H9 (cell line): ENCODE measurements around the gene YLPM1. TPM values are rescaled to one million over a fixed set of nuclear protein-coding genes. Genes with fewer than 3 reads are reported as not detected.

Experiments used
- DNase-seq: peaks from one replicate; pipeline ENCODE4 v3.0.0-alpha.2; 2017
- H2AFZ ChIP-seq: one replicate; pipeline ENCODE4 v1.6.1; 2013; ENCODE audit warnings: mild to moderate bottlenecking, low read length, control low read depth, moderate library complexity
- H2AK5ac ChIP-seq: 2 replicates; pipeline ENCODE4 v1.6.1; 2013; ENCODE audit warnings: low read length, control low read depth, mixed read lengths; ENCODE audit not compliant: insufficient read length
- H2BK120ac ChIP-seq: one replicate; pipeline ENCODE4 v1.6.1; 2013; ENCODE audit warnings: low read depth, mild to moderate bottlenecking, low read length, control low read depth, inconsistent platforms; ENCODE audit not compliant: poor library complexity, severe bottlenecking
- H2BK12ac ChIP-seq: 2 replicates; pipeline ENCODE4 v1.6.1; 2013; ENCODE audit warnings: low read length, control low read depth, mixed read lengths, low read depth; ENCODE audit not compliant: insufficient read length
- H2BK15ac ChIP-seq: 2 replicates; pipeline ENCODE4 v1.6.1; 2013; ENCODE audit warnings: low read depth, low read length, control low read depth
- H2BK20ac ChIP-seq: one replicate; pipeline ENCODE4 v1.6.1; 2013; ENCODE audit warnings: low read depth, mild to moderate bottlenecking, low read length, control low read depth, inconsistent platforms; ENCODE audit not compliant: poor library complexity, severe bottlenecking
- H2BK5ac ChIP-seq: 2 replicates; pipeline ENCODE4 v1.6.1; 2013; ENCODE audit warnings: low read length, control low read depth, mixed read lengths; ENCODE audit not compliant: insufficient read length
- H3K14ac ChIP-seq: 2 replicates; pipeline ENCODE4 v1.6.1; 2013; ENCODE audit warnings: low read length, control low read depth; ENCODE audit not compliant: insufficient read depth
- H3K18ac ChIP-seq: 2 replicates; pipeline ENCODE4 v1.6.1; 2013; ENCODE audit warnings: low read depth, mild to moderate bottlenecking, mixed read lengths, low read length, control low read depth; ENCODE audit not compliant: insufficient read length
- H3K23ac ChIP-seq: 2 replicates; pipeline ENCODE4 v1.6.1; 2013; ENCODE audit warnings: low read length, control low read depth, mixed read lengths, low read depth; ENCODE audit not compliant: insufficient read length
- H3K23me2 ChIP-seq: 2 replicates; pipeline ENCODE4 v1.6.1; 2013; ENCODE audit warnings: low read depth, mild to moderate bottlenecking, mixed read lengths, low read length, control low read depth; ENCODE audit not compliant: insufficient read length, poor library complexity, severe bottlenecking
- H3K27ac ChIP-seq: 2 replicates; pipeline ENCODE4 v1.5.1; 2013; ENCODE audit warnings: low read length, control low read depth, mixed read lengths, low read depth; ENCODE audit not compliant: insufficient read length
- H3K27me3 ChIP-seq: 2 replicates; pipeline ENCODE4 v1.6.1; 2013; ENCODE audit warnings: low read length, control low read depth, inconsistent platforms; ENCODE audit not compliant: insufficient read depth
- H3K4ac ChIP-seq: 2 replicates; pipeline ENCODE4 v1.6.1; 2013; ENCODE audit warnings: low read depth, mild to moderate bottlenecking, control low read depth, inconsistent platforms, low read length, moderate library complexity
- H3K4me1 ChIP-seq: 2 replicates; pipeline ENCODE4 v1.6.1; 2013; ENCODE audit warnings: low read length, control low read depth, inconsistent platforms; ENCODE audit not compliant: insufficient read depth
- H3K4me2 ChIP-seq: 2 replicates; pipeline ENCODE4 v1.6.1; 2013; ENCODE audit warnings: low read length, control low read depth, mixed read lengths; ENCODE audit not compliant: insufficient read length, insufficient read depth
- H3K56ac ChIP-seq: 2 replicates; pipeline ENCODE4 v1.6.1; 2013; ENCODE audit warnings: low read depth, mild to moderate bottlenecking, mixed read lengths, low read length, control low read depth; ENCODE audit not compliant: insufficient read length
- H3K79me1 ChIP-seq: 2 replicates; pipeline ENCODE4 v1.6.1; 2013; ENCODE audit warnings: low read depth, mild to moderate bottlenecking, moderate library complexity, low read length, control low read depth, inconsistent platforms; ENCODE audit not compliant: insufficient read depth, poor library complexity, severe bottlenecking
- H3K79me2 ChIP-seq: 2 replicates; pipeline ENCODE4 v1.6.1; 2013; ENCODE audit warnings: low read length, control low read depth, inconsistent platforms; ENCODE audit not compliant: insufficient read depth
- H3K9ac ChIP-seq: 2 replicates; pipeline ENCODE4 v1.6.1; 2013; ENCODE audit warnings: low read length, control low read depth, mixed read lengths; ENCODE audit not compliant: insufficient read length; ENCODE audit errors: extremely low read depth
- H3K9me3 ChIP-seq: one replicate; pipeline ENCODE4 v1.6.1; 2013; ENCODE audit warnings: low read depth, low read length, inconsistent platforms; ENCODE audit not compliant: control insufficient read depth
- H3T11ph ChIP-seq: one replicate; pipeline ENCODE4 v1.6.1; 2013; ENCODE audit warnings: mild to moderate bottlenecking, low read length, control low read depth, inconsistent platforms
- H4K20me1 ChIP-seq: one replicate; pipeline ENCODE4 v1.6.1; 2013; ENCODE audit not compliant: control insufficient read depth, insufficient read length, insufficient read depth
- H4K5ac ChIP-seq: 2 replicates; pipeline ENCODE4 v1.6.1; 2013; ENCODE audit warnings: low read depth, mild to moderate bottlenecking, mixed read lengths, low read length, control low read depth; ENCODE audit not compliant: insufficient read length
- H4K8ac ChIP-seq: replicated peaks from 2 replicates; pipeline ENCODE4 v1.6.1; 2013; ENCODE audit warnings: low read length, control low read depth, mixed read lengths, low read depth; ENCODE audit not compliant: insufficient read length
- H4K91ac ChIP-seq: 2 replicates; pipeline ENCODE4 v1.6.1; 2013; ENCODE audit warnings: low read depth, mild to moderate bottlenecking, moderate library complexity, mixed read lengths, low read length, control low read depth; ENCODE audit not compliant: insufficient read length
- H3K27ac Mint-ChIP-seq, 3 experiments: 2 replicates in 2 of 3; 3 replicates in 1 of 3; pipeline ENCODE4 v1.8.0; 2020 to 2021; ENCODE audit warnings: mixed read lengths in 3 of 3, mild to moderate bottlenecking in 1 of 3, moderate library complexity in 1 of 3
- H3K27me3 Mint-ChIP-seq: 2 replicates; pipeline ENCODE4 v1.8.0; 2021; ENCODE audit warnings: low read depth, mild to moderate bottlenecking, moderate library complexity, mixed read lengths
- H3K36me3 Mint-ChIP-seq, 3 experiments: 2 replicates in 2 of 3; 3 replicates in 1 of 3; pipeline ENCODE4 v1.8.0; 2020 to 2021; ENCODE audit warnings: low read depth in 3 of 3, mixed read lengths in 3 of 3; ENCODE audit not compliant: insufficient read depth in 1 of 3
- H3K4me1 Mint-ChIP-seq, 2 experiments: 2 replicates each; pipeline ENCODE4 v1.8.0; 2020; ENCODE audit warnings: mixed read lengths in 2 of 2
- H3K4me3 Mint-ChIP-seq, 2 experiments: 2 replicates in 1 of 2; 3 replicates in 1 of 2; pipeline ENCODE4 v1.8.0; 2020 to 2021; ENCODE audit warnings: mild to moderate bottlenecking in 2 of 2, mixed read lengths in 2 of 2, moderate library complexity in 1 of 2
- H3K9me3 Mint-ChIP-seq, 2 experiments: 2 replicates in 1 of 2; 3 replicates in 1 of 2; pipeline ENCODE4 v1.8.0; 2020; ENCODE audit warnings: mild to moderate bottlenecking in 2 of 2, mixed read lengths in 2 of 2, moderate library complexity in 1 of 2
- WGBS: extraction: QIAGEN DNeasy Blood & Tissue Kit; methylation state at CpG from one replicate; pipeline ENCODE4 v1.1.7; 2013; ENCODE audit warnings: missing lambda C conversion rate, low lambda C conversion rate, mixed read lengths; ENCODE audit not compliant: insufficient read length; ENCODE audit errors: extremely low coverage; 5-methylcytosine and 5-hydroxymethylcytosine counted together
- total RNA-seq: library from RNA; stranded (reverse); gene quantifications from 2 replicates; pipeline ENCODE4 v1.2.1, GENCODE V29; 2021
- TF ChIP-seq, protein P1 (sequence below): fragments of 200-600 bp; sonication (generic); conservative IDR thresholded peaks from 3 replicates; pipeline ENCODE4 v1.8.0; 2021; ENCODE audit warnings: antibody characterized with exemption, mild to moderate bottlenecking

YLPM1 gene
- total RNA-seq, 1 experiment from 2014 or later, result 82.2 TPM

DNA sequence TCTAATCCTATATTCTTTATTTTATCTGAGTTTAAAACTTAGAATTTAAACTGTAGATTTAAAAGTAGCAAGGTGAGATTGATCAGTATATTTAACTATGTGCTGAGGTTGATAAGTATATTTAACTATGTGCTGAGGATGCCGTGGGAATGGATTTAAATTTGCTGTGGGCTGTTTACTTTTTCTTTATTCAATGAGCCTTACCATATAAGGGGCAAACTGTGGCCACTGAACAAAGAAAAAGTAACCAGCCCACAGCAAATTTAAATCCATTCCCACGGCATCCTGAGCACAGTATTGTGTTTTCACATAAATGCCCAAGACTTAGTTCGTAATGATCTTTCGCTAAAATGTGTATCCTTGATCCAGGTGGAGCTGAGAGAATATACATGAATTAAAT, 69.7 kb downstream of the YLPM1 start:
- H3K56ac ChIP-seq, result no peak overlapping the region
- H3K4me2 ChIP-seq, result no peak overlapping the region
- H2BK5ac ChIP-seq, result no peak overlapping the region
- WGBS, result no CpG with 5 or more reads among the region's 4 CpGs
- no peak for DNase-seq
- H3K4ac ChIP-seq, result no peak overlapping the region
- H3K14ac ChIP-seq, result no peak overlapping the region
- TF ChIP-seq, protein P1, sequence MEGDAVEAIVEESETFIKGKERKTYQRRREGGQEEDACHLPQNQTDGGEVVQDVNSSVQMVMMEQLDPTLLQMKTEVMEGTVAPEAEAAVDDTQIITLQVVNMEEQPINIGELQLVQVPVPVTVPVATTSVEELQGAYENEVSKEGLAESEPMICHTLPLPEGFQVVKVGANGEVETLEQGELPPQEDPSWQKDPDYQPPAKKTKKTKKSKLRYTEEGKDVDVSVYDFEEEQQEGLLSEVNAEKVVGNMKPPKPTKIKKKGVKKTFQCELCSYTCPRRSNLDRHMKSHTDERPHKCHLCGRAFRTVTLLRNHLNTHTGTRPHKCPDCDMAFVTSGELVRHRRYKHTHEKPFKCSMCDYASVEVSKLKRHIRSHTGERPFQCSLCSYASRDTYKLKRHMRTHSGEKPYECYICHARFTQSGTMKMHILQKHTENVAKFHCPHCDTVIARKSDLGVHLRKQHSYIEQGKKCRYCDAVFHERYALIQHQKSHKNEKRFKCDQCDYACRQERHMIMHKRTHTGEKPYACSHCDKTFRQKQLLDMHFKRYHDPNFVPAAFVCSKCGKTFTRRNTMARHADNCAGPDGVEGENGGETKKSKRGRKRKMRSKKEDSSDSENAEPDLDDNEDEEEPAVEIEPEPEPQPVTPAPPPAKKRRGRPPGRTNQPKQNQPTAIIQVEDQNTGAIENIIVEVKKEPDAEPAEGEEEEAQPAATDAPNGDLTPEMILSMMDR, result no peak
- H3K27ac ChIP-seq, result no peak overlapping the region
- no peak overlapping the region for H2BK120ac ChIP-seq
- Mint-ChIP-seq H3K27ac (no peak overlapping the region), H3K4me1 (no peaks in the 10 kb centered on the region), H3K36me3 (peaks cover 3 to 31% (median 30%) of the 10 kb centered on the region in 3 experiments; a peak in 5 of 7 replicates), H3K9me3 (no peaks in the 10 kb centered on the region), H3K27me3 (no peaks in the 10 kb centered on the region), H3K4me3 (no peak overlapping the region)
- H4K5ac ChIP-seq, result no peak overlapping the region
- no peaks in the 10 kb centered on the region for H3K23me2 ChIP-seq
- no peak overlapping the region for H2AK5ac ChIP-seq
- no peaks in the 10 kb centered on the region for H4K20me1 ChIP-seq
- H2AFZ ChIP-seq, result no peak overlapping the region
- no peak overlapping the region for H4K8ac ChIP-seq
- no peak overlapping the region for H3K9ac ChIP-seq
- no peak overlapping the region for H4K91ac ChIP-seq
- H3K4me1 ChIP-seq, result no peaks in the 10 kb centered on the region
- no peak overlapping the region for H2BK15ac ChIP-seq
- H3T11ph ChIP-seq, result no peak overlapping the region
- no peaks in the 10 kb centered on the region for H3K79me1 ChIP-seq
- H3K9me3 ChIP-seq, result no peaks in the 10 kb centered on the region
- H2BK20ac ChIP-seq, result no peak overlapping the region
- H3K79me2 ChIP-seq, result no peaks in the 10 kb centered on the region
- no peak overlapping the region for H3K18ac ChIP-seq
- no peak overlapping the region for H3K23ac ChIP-seq
- H2BK12ac ChIP-seq, result no peak overlapping the region
- H3K27me3 ChIP-seq, result no peaks in the 10 kb centered on the region
